Measurements from ENCODE around the gene RYR1.

Gene RYR1

GRCh38 chr19:38617283-38617763 lies 183.8 kb downstream of the RYR1 start:
- Histone ChIP-seq H3K9me3 (ENCODE audit: insufficient read depth, low read length, severe bottlenecking) (no peaks in the 10 kb centered on the region), H3K27me3 (ENCODE audit: insufficient read depth, low read length, poor library complexity) (no peaks in the 10 kb centered on the region), H3K4me2 (ENCODE audit: insufficient read depth, low read length) (peak overlapping the region; percentile 97), H3K79me2 (ENCODE audit: insufficient read depth, low read length) (peaks cover 61% of the 10 kb centered on the region), H2AFZ (ENCODE audit: low read depth, low read length) (peak overlapping the region; percentile 87), H3K4me3 (ENCODE audit: low read depth in 1 of 2, low read length in 2 of 2) (peak overlapping the region; percentile 56 to 86), H3K9ac (ENCODE audit: low read depth, low read length) (peak overlapping the region; percentile 93), H4K20me1 (ENCODE audit: insufficient read depth, low read length) (peaks cover 19% of the 10 kb centered on the region), H3K4me1 (ENCODE audit: insufficient read depth, low read length) (peaks cover 48% of the 10 kb centered on the region), H3K27ac (ENCODE audit: low read length) (peak overlapping the region; percentile 97), H3K36me3 (ENCODE audit: insufficient read depth, low read length) (peaks cover 46% of the 10 kb centered on the region)
- ATAC-seq (ENCODE audit: insufficient read depth, low read depth): peak; percentile 2
- TF ChIP-seq CTCF (IDR thresholded peaks at IDR 0.05; ENCODE audit: borderline replicate concordance, extremely low read depth, low read length, poor library complexity, severe bottlenecking) (no peak), EZH2 (IDR thresholded peaks at IDR 0.05; ENCODE audit: borderline replicate concordance, low read depth, low read length, severe bottlenecking) (no peak)
- peak; percentile 36 for DNase-seq

- Histone ChIP-seq H3K79me2 (ENCODE audit: insufficient read depth, low read length) (peaks cover 61% of the 10 kb centered on the region), H3K9ac (ENCODE audit: low read depth, low read length) (peak within 1 kb of the TSS; percentile 93), H3K4me1 (ENCODE audit: insufficient read depth, low read length) (peaks cover 48% of the 10 kb centered on the region), H3K4me2 (ENCODE audit: insufficient read depth, low read length) (peak within 1 kb of the TSS; percentile 97), H3K9me3 (ENCODE audit: insufficient read depth, low read length, severe bottlenecking) (no peaks in the 10 kb centered on the region), H3K4me3 (ENCODE audit: low read depth in 1 of 2, low read length in 2 of 2) (peak within 1 kb of the TSS; percentile 56 to 86), H4K20me1 (ENCODE audit: insufficient read depth, low read length) (peaks cover 19% of the 10 kb centered on the region), H3K27ac (ENCODE audit: low read length) (peak within 1 kb of the TSS; percentile 97), H3K27me3 (ENCODE audit: insufficient read depth, low read length, poor library complexity) (no peaks in the 10 kb centered on the region), H2AFZ (ENCODE audit: low read depth, low read length) (peak within 1 kb of the TSS; percentile 87), H3K36me3 (ENCODE audit: insufficient read depth, low read length) (peaks cover 46% of the 10 kb centered on the region)
- TF ChIP-seq CTCF (IDR thresholded peaks at IDR 0.05; ENCODE audit: borderline replicate concordance, extremely low read depth, low read length, poor library complexity, severe bottlenecking): no peak
- TF ChIP-seq EZH2 (IDR thresholded peaks at IDR 0.05; ENCODE audit: borderline replicate concordance, low read depth, low read length, severe bottlenecking): no peak
- ATAC-seq (ENCODE audit: insufficient read depth, low read depth) (peak; percentile 86), DNase-seq (peak; percentile 91)
Measured at GRCh38 chr19:38617764-38618589, 184.5 kb downstream of the RYR1 start, which contains the start of gene MAP4K1. MAP4K1 (minus strand) TSS chr19:38617953; CDS start chr19:38617895, 58 bp downstream.

- peaks cover 61% of the 10 kb centered on the region for H3K79me2 ChIP-seq (ENCODE audit: insufficient read depth, low read length)
- H3K9me3 ChIP-seq (ENCODE audit: insufficient read depth, low read length, severe bottlenecking): no peaks in the 10 kb centered on the region
- H3K4me3 ChIP-seq (ENCODE audit: low read depth in 1 of 2, low read length in 2 of 2): peak within 1 kb of the TSS; percentile 56 to 86
- TF ChIP-seq EZH2 (IDR thresholded peaks at IDR 0.05; ENCODE audit: borderline replicate concordance, low read depth, low read length, severe bottlenecking) (no peak), CTCF (IDR thresholded peaks at IDR 0.05; ENCODE audit: borderline replicate concordance, extremely low read depth, low read length, poor library complexity, severe bottlenecking) (no peak)
- H3K36me3 ChIP-seq (ENCODE audit: insufficient read depth, low read length): peaks cover 44% of the 10 kb centered on the region
- ATAC-seq (ENCODE audit: insufficient read depth, low read depth) (peak; percentile 69), DNase-seq (peak; percentile 99)
- peaks cover 22% of the 10 kb centered on the region for H4K20me1 ChIP-seq (ENCODE audit: insufficient read depth, low read length)
- H3K27ac ChIP-seq (ENCODE audit: low read length): peak within 1 kb of the TSS; percentile 97
- peak within 1 kb of the TSS; percentile 93 for H3K9ac ChIP-seq (ENCODE audit: low read depth, low read length)
- peak within 1 kb of the TSS; percentile 87 for H2AFZ ChIP-seq (ENCODE audit: low read depth, low read length)
- H3K4me1 ChIP-seq (ENCODE audit: insufficient read depth, low read length): peaks cover 48% of the 10 kb centered on the region
- peak within 1 kb of the TSS; percentile 99 for H3K4me2 ChIP-seq (ENCODE audit: insufficient read depth, low read length)
- no peaks in the 10 kb centered on the region for H3K27me3 ChIP-seq (ENCODE audit: insufficient read depth, low read length, poor library complexity)
Measured at GRCh38 chr19:38618590-38619360, 185.3 kb downstream of the RYR1 start, which contains the start of gene EIF3K. EIF3K (plus strand) TSS chr19:38619188; CDS start chr19:38619269, 81 bp downstream.

All from DND-41 (cell line).